NCI-H82 (cell line): Measurements from ENCODE around the gene TBPL1.
"Not testable (repeated sequence)": the region's sequence is repeated elsewhere in the genome, so short reads cannot be mapped to it uniquely, and the experiment has no call there.

ENCODE experiments used
- DNase-seq: peaks from one replicate; lab custom pipeline; 2025; lab: John Stamatoyannopoulos, UW

The TBPL1 gene

DNA sequence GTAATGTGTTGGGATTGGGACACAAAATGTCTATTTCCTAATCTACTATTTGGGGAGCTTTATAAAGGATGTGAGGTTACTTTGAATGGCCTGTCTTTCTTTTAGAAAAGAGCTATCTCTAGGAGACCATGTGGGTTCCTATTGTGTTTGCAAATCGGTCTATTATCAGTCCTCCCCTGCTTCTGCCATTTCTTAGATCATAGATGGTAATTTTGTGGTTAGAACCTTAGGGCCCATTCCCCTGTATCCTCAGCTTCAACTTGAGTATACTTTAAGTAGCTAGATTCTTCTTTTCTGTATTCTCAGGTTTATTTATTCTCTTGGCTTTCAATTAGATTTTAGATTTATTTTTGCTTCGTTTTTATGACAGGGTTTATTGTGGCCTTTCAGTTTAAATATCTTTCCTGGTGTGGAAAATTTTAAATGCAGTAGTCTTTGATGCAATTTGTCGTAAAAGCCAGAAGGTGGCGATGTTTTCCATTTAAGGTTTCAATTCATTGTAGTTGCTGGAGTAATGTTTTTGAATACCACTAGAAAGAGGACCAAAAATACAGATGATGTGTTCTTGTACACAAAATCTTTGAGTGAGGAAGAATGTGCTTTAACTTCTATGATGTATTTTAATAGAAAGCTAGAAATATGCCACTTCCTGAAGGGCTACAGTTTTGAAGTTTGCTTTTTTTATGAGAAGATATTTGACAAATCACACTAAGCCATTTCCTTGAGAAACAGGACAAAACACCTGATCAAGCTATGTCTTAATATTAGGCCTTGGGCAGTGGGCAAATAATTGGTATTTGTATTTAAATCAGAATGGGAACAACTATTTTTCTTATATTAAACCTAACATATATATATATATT is 20.3 kb downstream of the TBPL1 start:
- peak; percentile 64 for DNase-seq

DNA sequence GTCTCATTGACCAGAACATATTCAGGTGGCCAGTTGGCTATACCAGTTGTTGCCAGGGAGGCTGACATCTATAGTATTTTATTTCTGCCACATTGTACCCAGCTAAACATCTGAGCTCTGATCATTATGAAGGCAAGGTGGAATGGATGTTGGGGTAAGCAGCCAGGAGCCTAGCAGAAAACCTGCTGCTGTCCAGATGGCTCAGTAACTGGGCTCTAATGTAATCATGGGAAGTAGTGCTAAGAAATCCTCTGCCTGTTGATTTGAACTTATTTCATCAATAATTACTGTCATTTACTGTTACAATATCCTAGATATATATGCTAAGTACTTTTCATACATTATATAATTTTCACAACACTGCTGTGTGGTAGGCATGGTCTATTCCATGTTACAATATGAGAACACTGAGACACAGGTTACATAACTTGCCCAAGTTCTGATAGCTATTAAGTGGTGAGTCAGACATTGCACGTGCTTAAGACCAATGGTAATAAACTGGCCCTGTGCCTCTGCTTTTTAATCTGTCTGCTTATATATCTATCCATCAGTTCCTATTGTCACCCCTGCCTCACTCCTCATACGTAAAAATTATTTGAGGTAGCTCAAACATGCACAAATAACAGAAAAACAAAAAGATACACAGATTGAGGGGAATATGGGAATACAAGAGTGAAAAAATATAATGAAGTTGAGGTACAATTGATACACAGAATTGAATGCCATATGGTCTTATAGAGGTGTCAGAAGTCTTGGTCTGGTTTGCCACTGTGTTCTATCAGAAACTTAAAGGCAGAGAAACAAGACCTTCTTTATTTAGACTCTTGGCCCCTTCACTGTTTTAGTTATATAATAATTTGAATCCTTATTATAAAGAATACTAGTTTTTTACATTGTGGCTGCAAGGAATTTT is 25.2 kb downstream of the TBPL1 start:
- DNase-seq, result peak; percentile 81

DNA sequence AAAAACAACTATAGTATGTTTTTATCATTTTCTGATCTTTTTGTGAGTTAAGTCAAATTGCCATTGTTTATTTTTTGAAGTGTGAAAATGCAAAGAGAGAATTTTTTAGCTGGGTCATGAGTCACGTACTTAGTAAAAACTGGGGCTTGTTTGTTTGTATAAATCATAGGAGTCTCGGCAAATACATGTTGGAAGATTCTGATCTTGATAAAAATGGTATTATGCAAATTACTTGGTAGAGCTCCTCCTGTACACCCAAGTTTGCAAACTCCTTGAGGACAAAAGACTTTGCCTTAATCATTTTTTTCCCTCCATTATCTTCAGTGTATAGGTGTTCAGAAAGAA is 25.8 kb downstream of the TBPL1 start:
- DNase-seq, result no peak

DNA sequence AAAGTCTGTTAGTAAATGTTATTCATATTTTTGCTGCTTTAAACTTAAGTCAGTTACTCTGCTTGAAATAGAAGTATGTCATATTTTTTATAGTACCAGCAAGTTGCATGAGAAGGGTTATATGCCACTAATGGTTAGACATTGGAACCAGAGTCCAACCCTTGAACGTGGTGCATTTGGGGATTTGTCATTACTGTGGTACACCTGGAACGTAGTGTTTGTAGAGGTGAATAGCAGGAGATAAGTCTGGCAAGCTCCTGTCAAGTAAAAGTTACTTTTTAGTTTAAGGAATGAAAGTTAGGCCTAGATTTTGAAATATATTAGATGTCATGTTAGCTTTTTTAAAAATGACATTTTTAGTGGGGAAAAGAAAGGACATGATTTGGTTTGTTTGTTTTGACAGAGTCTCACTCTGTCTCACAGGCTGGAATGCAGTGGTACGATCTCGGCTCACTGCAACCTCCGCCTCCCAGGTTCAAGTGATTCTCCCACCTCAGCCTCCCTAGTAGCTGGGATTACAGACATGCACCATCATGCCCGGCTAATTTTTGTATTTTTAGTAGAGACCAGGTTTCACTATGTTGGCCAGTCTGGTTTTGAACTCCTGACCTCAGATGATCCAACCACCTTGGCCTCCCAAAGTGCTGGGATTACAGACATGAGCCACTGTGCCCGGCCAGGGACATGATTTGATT is 26.4 kb downstream of the TBPL1 start:
- DNase-seq, result not testable (repeated sequence)

DNA sequence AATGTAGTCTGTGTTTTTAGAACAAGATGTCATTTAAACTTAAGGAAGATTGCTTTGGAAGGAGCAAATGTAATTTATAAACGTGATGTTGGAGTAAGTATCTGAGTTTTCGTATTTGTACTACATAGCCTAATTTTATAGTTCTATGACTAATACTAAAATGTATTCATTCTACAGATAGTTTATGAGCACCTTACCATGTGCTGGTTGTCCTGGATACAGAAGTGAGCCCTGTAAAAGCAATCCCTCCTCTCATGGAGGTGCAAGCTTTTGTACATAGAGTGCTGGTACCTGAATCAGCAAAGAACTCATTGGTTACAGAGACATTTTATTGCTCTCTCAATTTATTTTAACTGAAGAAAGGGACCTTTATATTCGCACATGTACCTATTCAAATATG is 27.1 kb downstream of the TBPL1 start:
- no peak for DNase-seq

DNA sequence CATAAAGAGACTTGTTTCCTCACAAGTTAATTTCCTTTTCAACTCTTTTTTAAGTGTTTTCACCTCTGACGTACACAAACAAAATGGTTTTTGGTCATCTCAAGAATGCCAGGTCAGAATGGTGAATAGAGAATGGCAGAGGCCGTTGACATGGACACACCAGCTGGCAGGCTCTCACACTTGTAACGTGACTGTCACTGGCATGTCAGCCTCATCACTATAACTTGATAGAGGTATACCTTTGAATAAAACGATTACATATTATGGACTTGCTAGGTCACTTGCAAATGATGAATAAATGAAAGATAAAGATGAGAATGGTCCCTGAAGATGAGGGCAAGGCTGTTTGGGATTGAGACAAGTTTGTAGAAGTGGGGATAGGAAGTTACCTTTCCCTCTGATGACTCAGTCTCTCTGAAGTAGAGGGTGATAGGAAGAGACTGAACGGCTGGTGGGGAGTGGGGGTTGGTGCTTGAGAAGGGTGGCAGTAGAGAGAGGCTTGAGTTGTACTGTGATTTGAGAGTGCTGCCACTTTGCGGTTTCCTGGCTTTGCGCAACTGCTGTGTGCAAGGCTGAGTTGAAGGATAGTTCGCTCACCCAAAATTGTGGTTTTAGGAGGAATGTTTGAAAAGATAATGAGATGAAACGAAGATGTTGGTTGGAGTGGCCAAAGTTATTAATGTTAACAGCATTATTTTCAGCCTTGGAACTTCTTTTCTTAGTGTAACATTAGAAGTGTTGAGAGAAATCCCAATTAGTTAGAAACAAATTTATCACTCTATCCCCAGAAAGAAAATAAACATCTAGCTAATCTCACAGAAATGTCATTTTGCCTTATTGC is 30.3 kb downstream of the TBPL1 start:
- DNase-seq, result no peak

DNA sequence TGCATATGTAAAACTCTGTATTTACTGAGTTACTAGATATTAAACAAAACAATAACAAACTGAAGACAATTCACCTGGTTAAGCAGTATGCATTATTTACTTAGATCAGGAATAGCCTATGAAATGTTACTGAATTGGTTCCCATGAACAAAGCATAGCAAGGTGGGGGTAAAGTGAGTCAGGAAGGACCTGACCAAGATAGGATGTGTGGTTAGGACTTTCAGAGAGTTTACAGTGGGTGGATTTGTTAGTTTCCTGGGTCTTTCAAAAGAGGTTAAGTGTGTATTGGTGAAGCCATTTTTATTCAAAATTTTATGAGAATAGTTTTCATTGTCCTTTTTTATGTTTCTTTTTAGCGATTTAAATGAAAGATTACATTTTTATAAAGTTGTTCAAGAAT is 32.9 kb downstream of the TBPL1 start:
- DNase-seq, result no peak

DNA sequence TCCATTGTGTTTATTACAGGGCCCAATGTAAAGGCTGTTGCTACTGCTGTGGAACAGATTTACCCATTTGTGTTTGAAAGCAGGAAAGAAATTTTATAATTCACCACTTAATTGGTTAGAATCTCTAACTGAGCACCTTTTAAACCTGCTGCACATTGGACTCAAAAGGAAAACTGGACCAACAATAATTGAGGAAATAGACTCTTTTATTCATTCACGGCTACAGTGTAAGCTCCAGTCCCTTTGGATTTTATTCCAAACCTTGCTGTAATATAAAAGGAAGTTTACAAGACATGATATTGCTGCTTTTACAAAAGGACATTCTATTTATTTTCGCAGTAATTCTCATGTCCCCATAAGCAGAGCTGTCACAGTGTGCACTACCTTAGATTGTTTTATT is 33.9 kb downstream of the TBPL1 start:
- DNase-seq, result no peak

DNA sequence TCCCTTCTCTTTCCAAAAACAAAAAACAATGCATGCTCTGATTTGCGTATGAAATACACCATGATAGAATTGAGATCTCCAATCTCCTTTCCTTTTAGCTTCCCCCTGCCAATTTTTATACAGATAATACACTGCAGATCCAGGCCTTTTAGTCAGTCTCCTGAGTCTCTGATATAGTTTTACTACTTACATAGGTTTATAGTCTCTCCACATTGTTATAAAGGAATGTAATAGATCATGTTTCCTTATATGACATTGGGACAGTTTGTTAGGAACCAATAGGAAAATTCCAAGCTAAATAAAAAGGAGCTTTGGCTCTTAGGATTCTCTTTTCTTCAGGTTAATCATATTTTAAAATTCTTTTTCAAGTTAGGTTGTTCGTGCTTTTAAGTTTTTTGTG is 36.5 kb downstream of the TBPL1 start:
- no peak for DNase-seq

DNA sequence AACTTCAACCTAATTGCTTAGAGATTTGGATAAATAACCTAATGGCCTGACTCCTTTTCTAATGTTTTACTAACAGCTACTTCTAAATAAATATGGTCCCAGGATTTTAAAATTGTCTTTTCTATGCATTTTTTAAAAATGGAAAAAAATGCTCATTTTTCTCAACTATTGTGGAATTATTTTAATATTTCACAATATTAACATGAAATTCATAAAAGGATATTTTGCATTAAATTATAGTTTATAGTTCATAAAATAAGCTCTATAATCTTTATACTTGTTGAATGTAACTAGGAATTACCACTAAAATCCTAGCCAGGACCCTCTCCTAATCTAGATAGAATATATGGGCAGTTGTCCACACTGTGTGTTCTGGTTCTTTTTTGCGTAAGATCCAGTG is 37.3 kb downstream of the TBPL1 start:
- no peak for DNase-seq

DNA sequence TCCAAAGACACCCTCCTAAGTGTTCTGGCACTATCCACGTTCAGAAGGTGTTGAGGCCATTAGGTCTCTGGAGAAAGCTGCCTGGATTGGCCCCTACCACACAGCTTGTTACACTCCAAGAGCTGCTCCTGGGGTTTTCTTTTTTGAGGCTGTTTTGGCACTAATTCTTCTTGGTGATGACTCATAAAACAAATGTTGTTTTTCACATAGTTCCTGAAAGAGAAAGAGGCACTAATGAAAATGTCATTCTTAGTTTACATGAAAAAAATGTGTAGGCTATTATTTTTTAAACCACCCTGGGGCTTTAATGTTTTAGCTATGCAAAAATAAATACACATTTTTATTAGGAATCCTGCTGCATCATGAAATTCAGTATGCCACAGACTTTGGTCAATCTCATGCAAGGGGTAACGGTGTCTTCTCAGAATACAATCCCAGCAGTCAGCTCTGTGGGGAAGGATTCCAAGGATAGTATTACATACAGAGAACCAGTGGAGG is 38.1 kb downstream of the TBPL1 start:
- DNase-seq, result no peak

DNA sequence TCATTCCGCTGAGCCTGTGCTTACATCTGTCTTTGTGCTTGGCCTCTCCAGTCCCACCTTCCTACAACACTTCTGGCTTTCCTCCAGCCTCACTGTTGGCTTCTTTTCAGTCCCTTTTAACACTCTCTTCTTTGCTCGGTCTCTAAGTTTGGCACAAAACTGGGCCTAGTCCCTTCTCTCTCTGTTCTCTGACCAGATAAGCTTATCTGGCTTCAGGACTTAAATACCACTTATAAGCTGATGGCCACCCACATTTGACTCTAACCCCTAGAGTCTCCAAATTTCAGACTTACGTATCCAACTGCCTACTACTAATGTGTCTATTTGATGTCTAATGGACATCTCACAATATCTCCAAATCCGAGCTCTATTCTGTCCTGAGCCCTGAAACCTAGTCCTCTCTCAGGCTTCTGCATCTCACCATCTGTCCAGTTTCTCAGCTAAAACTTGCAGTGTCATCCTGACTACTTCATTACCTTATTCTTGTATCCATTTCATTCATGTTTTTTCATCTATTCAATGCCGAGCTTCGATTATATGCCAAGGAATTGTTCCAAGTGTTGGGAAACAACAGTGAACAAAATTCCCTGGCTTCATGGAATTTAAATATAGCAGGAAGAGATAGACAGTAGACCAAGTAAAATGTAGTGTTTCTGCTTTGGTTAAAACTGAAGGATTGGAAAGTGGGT is 40.1 kb downstream of the TBPL1 start:
- peak; percentile 10 for DNase-seq

DNA sequence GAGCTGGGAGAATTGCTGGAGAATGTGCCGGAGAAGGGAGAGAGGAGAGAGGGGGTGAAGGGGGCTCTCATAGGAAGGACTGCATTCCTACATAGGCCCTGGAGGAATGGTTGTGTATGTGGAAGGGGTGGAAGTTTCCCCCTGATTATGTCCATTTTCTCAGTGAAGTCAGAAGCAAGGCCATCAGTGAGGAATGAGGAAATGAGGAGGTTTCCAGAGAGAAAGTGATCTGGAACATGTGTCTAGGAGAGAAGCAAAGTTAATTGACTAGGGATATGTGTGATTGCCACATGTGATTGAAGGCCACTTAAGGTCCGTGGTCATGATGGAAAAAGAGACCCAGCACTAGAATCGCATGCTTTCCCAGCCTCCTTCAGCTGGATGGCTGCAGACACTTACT is 42.3 kb downstream of the TBPL1 start:
- no peak for DNase-seq

DNA sequence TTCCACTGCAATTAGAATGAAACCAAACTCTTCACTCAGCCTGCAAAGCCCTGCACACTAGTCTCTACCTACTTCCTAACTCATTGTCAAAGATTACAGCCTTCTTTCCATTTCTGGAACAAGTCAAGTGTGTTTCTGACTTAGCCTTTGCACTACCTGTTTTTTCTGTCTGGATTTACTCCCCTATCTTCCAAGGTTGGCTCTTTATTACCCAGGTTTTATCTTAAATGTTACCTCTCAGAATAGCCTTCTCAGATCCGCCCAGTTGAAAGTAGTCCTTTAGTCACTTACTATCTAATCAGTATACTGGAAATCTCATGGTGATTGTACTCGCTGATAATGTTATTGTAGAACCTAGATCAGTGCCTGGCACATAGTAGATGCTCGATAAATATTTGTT is 42.7 kb downstream of the TBPL1 start:
- DNase-seq, result no peak

DNA sequence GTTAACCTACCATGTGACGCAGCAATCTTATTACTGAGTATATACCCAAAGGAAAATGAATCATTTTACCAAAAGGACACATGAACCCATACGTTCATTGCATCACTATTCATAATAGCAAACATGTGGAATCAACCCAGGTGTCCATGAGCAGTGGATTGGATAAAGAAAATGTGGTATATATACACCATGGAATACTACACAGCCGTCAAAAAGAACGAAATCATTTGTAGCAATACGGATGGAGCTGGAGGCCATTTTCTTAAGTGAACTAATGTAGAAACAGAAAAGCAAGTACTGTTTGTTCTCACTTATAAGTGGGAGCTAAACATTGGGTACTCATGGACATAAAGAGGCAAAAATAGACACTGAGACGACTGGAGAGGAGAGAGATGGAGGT is 44.2 kb downstream of the TBPL1 start:
- no peak for DNase-seq

DNA sequence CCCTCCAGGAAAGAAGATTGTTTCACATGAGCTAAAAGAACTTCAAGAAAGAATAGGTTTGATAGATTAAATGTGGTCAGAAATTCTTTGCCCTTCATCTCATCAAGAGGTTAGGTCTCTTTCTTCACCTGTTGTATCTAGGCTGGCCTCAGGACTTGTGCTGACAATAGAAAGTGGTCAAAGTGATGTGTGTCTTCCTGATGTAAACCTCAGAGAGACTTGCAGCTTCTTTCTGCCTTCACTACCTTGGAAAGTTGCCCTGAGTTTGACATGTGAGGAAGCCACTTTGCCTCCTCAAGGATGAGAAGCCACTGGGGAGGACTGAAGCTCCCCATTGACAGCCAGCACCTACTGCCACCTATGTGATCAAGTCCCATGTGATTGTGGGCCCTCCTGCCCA is 46.3 kb downstream of the TBPL1 start:
- no peak for DNase-seq

DNA sequence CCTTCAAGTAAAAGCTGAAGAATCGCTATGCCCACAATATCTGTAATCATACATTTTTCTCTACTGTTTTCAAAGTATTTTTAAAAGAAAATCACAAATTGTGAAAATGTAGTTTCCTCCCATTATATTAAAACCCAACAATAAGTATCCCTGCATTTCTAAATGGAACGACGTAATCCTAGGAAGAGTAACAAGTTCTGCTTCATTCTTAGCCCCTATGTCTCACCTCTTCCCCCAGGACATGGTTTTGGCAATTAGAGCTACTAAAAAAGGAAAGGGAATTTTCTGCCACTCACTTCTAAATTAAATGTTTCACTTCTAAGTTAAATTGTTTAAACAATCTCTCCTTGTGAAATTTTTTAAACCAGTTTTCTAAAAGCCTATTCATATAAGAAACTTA is 47.4 kb downstream of the TBPL1 start:
- DNase-seq, result no peak

DNA sequence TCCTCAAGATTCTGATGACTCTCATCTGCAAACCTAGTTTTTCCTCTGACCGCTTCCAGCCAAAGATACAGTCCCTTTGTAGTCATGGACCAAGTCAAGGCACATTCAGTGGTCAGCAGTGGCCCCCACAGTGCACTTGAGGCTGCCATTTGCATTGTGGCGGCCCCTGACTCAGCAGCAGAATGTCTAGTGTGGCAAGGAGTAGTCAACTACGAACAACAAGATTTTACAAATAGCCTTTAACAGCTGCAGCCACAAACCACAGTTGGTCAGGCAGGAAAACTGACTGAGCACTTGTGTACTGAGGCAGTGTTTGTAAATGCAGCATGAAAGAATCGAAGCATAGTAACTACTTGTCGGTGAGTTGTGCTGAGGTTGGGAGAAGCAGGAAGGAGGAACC is 49.8 kb downstream of the TBPL1 start:
- no peak for DNase-seq

DNA sequence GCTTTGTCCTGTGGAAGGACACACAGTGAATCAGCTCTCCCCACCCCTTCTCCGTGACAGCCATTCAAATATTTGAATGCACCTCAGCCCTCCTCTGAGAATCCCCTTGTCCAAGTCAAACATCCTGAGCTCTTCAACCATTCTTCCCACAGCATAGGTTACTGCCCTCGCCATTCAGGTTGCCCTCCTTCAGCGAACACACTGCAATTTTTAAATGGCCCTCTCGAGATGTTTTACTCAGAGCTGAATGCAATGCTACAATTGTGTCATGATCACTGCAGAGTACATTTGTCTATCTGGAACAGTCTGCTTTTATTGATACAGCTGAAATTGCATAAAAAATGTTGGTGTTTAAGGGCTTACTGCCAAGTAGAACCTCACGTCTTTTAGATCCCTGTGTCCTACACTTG is 50.5 kb downstream of the TBPL1 start:
- no peak for DNase-seq

DNA sequence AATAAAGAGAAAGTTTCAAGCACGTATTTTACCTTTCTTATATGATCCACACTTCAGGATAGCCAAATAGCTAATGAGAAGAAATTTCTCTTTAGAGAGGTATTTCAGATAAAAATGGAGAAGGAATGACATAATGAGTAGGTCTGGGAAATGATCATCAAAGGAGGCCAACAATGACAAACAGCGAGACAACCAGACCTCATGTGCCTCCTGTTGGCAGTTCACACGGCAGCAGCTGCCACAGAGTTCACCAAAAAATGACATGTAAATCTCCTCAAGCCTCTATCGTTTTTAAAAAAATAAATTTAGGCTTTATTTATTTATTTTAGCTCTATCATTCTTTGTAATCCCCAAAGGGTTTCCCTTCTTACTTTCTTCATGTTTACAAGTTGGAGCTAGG is 51.7 kb downstream of the TBPL1 start:
- no peak for DNase-seq

DNA sequence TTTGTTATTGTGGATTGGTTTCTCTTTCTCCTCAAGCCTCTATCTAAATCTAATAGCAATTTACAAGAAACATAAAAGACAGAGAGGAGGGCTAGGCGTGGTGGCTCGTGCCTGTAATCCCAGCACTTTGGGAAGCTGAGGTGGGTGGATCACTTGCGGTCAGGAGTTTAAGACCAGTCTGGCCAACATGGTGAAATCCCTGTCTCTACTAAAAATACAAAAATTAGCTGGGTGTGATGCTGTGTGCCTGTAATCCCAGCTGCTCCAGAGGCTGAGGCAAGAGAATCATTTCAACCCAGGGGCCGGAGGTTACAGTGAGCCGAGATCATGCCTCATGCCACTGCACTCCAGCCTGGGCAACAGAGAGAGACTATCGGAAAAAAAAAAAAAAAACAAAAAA is 52.8 kb downstream of the TBPL1 start:
- DNase-seq, result no peak
